ENCODE measurements around the gene CCDC15. TPM values are rescaled to one million over a fixed set of nuclear protein-coding genes. Genes with fewer than 3 reads are reported as not detected.

CCDC15 gene
- total and polyA plus RNA-seq, 2 of the 4 experiments (the other 2 are of a cell fraction): 1.1 to 2.0 TPM

- Histone ChIP-seq H3K56ac (ENCODE audit: extremely low read depth, insufficient read depth, low read length) (no peak overlapping the region), H2BK5ac (ENCODE audit: low read depth, low read length, poor library complexity, severe bottlenecking) (no peak overlapping the region), H2BK15ac (ENCODE audit: low read depth, low read length) (no peak overlapping the region), H3K4me1 (ENCODE audit: control insufficient read depth, insufficient read depth, low read length) (peaks cover 4% of the 10 kb centered on the region; the same call in 1 of the 2 replicates), H2BK20ac (ENCODE audit: low read depth, low read length) (no peak overlapping the region), H4K20me1 (ENCODE audit: insufficient read depth, low read length) (no peaks in the 10 kb centered on the region), H2BK120ac (ENCODE audit: low read depth, low read length) (no peak overlapping the region), H3K4me3 (ENCODE audit: insufficient read depth, low read depth, low read length) (no peak overlapping the region), H4K5ac (ENCODE audit: low read depth, low read length) (no peak overlapping the region), H2AK9ac (replicated peaks; ENCODE audit: low read depth, low read length, poor library complexity) (no peak overlapping the region), H2AK5ac (ENCODE audit: low read depth, low read length) (no peak overlapping the region), H3K4me2 (ENCODE audit: low read depth, low read length) (no peak overlapping the region), H2AFZ (replicated peaks; ENCODE audit: low read length, poor library complexity) (no peak overlapping the region), H4K8ac (ENCODE audit: low read depth in 2 of 2, low read length in 2 of 2) (no peak overlapping the region), H3K9me3 (ENCODE audit: control insufficient read depth, insufficient read depth, low read length) (no peaks in the 10 kb centered on the region), H3K9me1 (ENCODE audit: insufficient read depth, low read length) (no peaks in the 10 kb centered on the region), H4K91ac (ENCODE audit: insufficient read depth, low read depth, low read length) (no peak overlapping the region), H3K4ac (ENCODE audit: low read depth, low read length) (no peak overlapping the region), H3K14ac (replicated peaks; ENCODE audit: low read depth, low read length) (no peak overlapping the region), H3K27ac (ENCODE audit: insufficient read depth, low read length) (no peak overlapping the region), H3K79me1 (ENCODE audit: low read depth in 1 of 2, low read length in 2 of 2) (peaks cover 0 to 8% of the 10 kb centered on the region in 2 experiments; a peak in 2 of 4 replicates), H3K36me3 (ENCODE audit: control insufficient read depth, insufficient read depth, low read length) (no peaks in the 10 kb centered on the region), H3K9ac (ENCODE audit: low read depth, low read length) (no peak overlapping the region), H3K18ac (ENCODE audit: low read depth, low read length) (no peak overlapping the region), H3K27me3 (ENCODE audit: control insufficient read depth, insufficient read depth, low read length) (no peaks in the 10 kb centered on the region), H3K23ac (ENCODE audit: low read depth, low read length) (no peak overlapping the region)
- TF ChIP-seq CHD1 (IDR thresholded peaks at IDR 0.05; ENCODE audit: low read depth, low read length) (no peak), BHLHE40 (IDR thresholded peaks at IDR 0.05; ENCODE audit: low read depth, low read length) (no peak), POLR2A (IDR thresholded peaks at IDR 0.05; ENCODE audit: low read depth, low read length) (no peak), RFX5 (IDR thresholded peaks at IDR 0.05; ENCODE audit: low read depth, low read length) (no peak), USF2 (IDR thresholded peaks at IDR 0.05; ENCODE audit: low read depth, low read length) (no peak), CEBPB (IDR thresholded peaks at IDR 0.05; ENCODE audit: low read depth, low read length) (no peak), SMC3 (IDR thresholded peaks at IDR 0.05; ENCODE audit: low read depth, low read length) (no peak), MAZ (IDR thresholded peaks at IDR 0.05; ENCODE audit: borderline replicate concordance, low read depth, low read length) (no peak), NFE2L2 (IDR thresholded peaks at IDR 0.05; ENCODE audit: low read depth, low read length) (no peak), CTCF (conservative IDR thresholded peaks at IDR 0.05; ENCODE audit: low read depth, low read length) (no peak), FOS (IDR thresholded peaks at IDR 0.05; ENCODE audit: low read depth, low read length) (no peak), MAFK (IDR thresholded peaks at IDR 0.05; ENCODE audit: low read depth, low read length) (no peak), MXI1 (IDR thresholded peaks at IDR 0.05; ENCODE audit: borderline replicate concordance, low read depth, low read length) (no peak), RAD21 (IDR thresholded peaks at IDR 0.05; ENCODE audit: low read length) (no peak), RCOR1 (IDR thresholded peaks at IDR 0.05; ENCODE audit: insufficient replicate concordance, low read length) (no peak)
- no TSS peak for BruUV-seq (replicated peaks)
- CTCF ChIA-PET: no interaction called here
- POLR2A ChIA-PET (ENCODE audit: unreplicated experiment): no interaction called here
- in situ Hi-C loops (cut with MboI; ENCODE audit: low sequenced_read_pairs) (loop anchor here (5.0 kb wide), 1 partner anchor 73 kb away; no protein-coding TSS in a partner anchor), intact Hi-C loops (cut with micrococcal nuclease) (loop anchor here (5.0 kb wide), 1 partner anchor 308 kb away; no protein-coding TSS in a partner anchor), dilution Hi-C loops (cut with HindIII; ENCODE audit: low sequenced_read_pairs, unreplicated experiment) (no loop called here)
- ATAC-seq (ENCODE audit: low read depth) (no peak), DNase-seq (no peak)
These were observed 3.2 kb upstream of the CCDC15 start for GRCh38 chr11:124950601-124951330.

Measured in IMR-90 (cell line).